Left lung (tissue), 10 donors: ENCODE data around the gene CAPZB. TPM values are rescaled to one million over a fixed set of nuclear protein-coding genes. Genes with fewer than 3 reads are reported as not detected.

Experiments
- ATAC-seq: fragments of 200-7000 bp; cut with Tn5 transposase; one replicate; pipeline ENCODE4 v1.9.1; 2020; ENCODE audit warnings: moderate library complexity
- DNase-seq, 4 donors: peaks; one replicate each; pipeline ENCODE4 v3.0.0-alpha.2; 2013 to 2020
- H3K27ac ChIP-seq, 2 donors: fragments of 200-600 bp; sonication (generic) in 1 of 2; one replicate each; pipeline versions ENCODE4 v1.5.0 to v1.8.0; 2020 to 2021
- H3K27me3 ChIP-seq, 2 donors: fragments of 200-600 bp; sonication (generic) in 1 of 2; one replicate each; pipeline versions ENCODE4 v1.5.0 to v1.8.0; 2020 to 2021
- H3K36me3 ChIP-seq, 2 donors: fragments of 200-600 bp; sonication (generic) in 1 of 2; one replicate each; pipeline versions ENCODE4 v1.5.0 to v1.8.0; 2020 to 2021
- H3K4me1 ChIP-seq, 2 donors: fragments of 200-600 bp; one replicate each; pipeline ENCODE4 v1.8.0; 2021
- H3K4me3 ChIP-seq, 2 donors: fragments of 200-600 bp; sonication (generic) in 1 of 2; one replicate each; pipeline versions ENCODE4 v1.5.0 to v1.8.0; 2020 to 2021; ENCODE audit warnings: mild to moderate bottlenecking in 1 of 2
- H3K9me3 ChIP-seq, 2 donors: fragments of 200-600 bp; sonication (generic) in 1 of 2; one replicate each; pipeline versions ENCODE4 v1.5.0 to v1.8.0; 2020 to 2021
- CTCF ChIP-seq, 2 donors: fragments of 200-600 bp; sonication (generic) in 1 of 2; IDR thresholded peaks; one replicate each; pipeline versions ENCODE4 v1.5.0 to v1.8.0; 2021; ENCODE audit warnings: antibody characterized with exemption in 2 of 2
- intact Hi-C, 2 donors: fragments of 100-400 bp; cut with DNase I; formaldehyde crosslinking; loops; one replicate each; pipeline versions ENCODE4 v1.11.2 to v1.14.2; 2022
- polyA plus RNA-seq, 6 donors: library from polyadenylated mRNA; unstranded; fragments of 120-200 nt; gene quantifications; one replicate each; pipeline ENCODE4 v1.2.1, GENCODE V29; 2013; ENCODE audit not compliant: insufficient read length in 6 of 6
- total RNA-seq, 2 donors: library from RNA; stranded (reverse); fragmentation: NEBNext Ultra II Directional; extraction: Animal tissue kit (Norgen Biotek cat#: 25700); gene quantifications; one replicate each; pipeline ENCODE4 v1.2.1, GENCODE V29; 2021
- donor health status: DM: no; HTN: yes; CAD: no.
- donor health status: DM: no; HTN: no; CAD: no.

CAPZB gene
- total and polyA plus RNA-seq, 8 donors, result 223 to 327 (median 256) TPM

- intact Hi-C loops, result no loop called here
- ATAC-seq, result no peak
- peak overlapping the region in 1 of 2 donors; percentile 79 for H3K27ac ChIP-seq
These were observed 51.7 kb downstream of the CAPZB start for GRCh38 chr1:19433719-19433998.

GRCh38 chr1:19432943-19433718 is 52.2 kb downstream of the CAPZB start:
- ATAC-seq (no peak), DNase-seq (peak in 2 of 4 donors; percentile 79 to 88)
- intact Hi-C loops, result no loop called here
- no peak overlapping the region for H3K4me3 ChIP-seq
- H3K4me1 ChIP-seq, result peaks cover 62 to 91% of the 10 kb centered on the region in 2 donors
- peak overlapping the region in 1 of 2 donors; percentile 79 for H3K27ac ChIP-seq
- H3K9me3 ChIP-seq, result no peaks in the 10 kb centered on the region
- TF ChIP-seq CTCF (IDR thresholded peaks at IDR 0.05), result no peak
- H3K36me3 ChIP-seq, result peaks cover 0 to 5% of the 10 kb centered on the region in 2 donors
- H3K27me3 ChIP-seq, result no peaks in the 10 kb centered on the region

More at GRCh38 chr1:19433719-19433998, 51.7 kb downstream of the CAPZB start:
- Histone ChIP-seq H3K36me3 (peaks cover 0 to 5% of the 10 kb centered on the region in 2 donors), H3K9me3 (no peaks in the 10 kb centered on the region), H3K4me3 (no peak overlapping the region), H3K4me1 (peaks cover 66 to 91% of the 10 kb centered on the region in 2 donors), H3K27me3 (no peaks in the 10 kb centered on the region)
- DNase-seq, result no peak
- no peak for TF ChIP-seq CTCF (IDR thresholded peaks at IDR 0.05)

GRCh38 chr1:19430121-19431068 is 54.9 kb downstream of the CAPZB start:
- DNase-seq (no peak), ATAC-seq (peak; percentile 83)
- intact Hi-C loops, result no loop called here
- Histone ChIP-seq H3K9me3 (no peaks in the 10 kb centered on the region), H3K27ac (peak overlapping the region; percentile 65 to 70), H3K4me1 (peaks cover 46 to 90% of the 10 kb centered on the region in 2 donors), H3K36me3 (peaks cover 0 to 12% of the 10 kb centered on the region in 2 donors), H3K27me3 (no peaks in the 10 kb centered on the region), H3K4me3 (no peak overlapping the region)
- TF ChIP-seq CTCF (IDR thresholded peaks at IDR 0.05), result no peak

- Histone ChIP-seq H3K27ac (peak overlapping the region; percentile 65 to 70), H3K4me3 (no peak overlapping the region), H3K9me3 (no peaks in the 10 kb centered on the region), H3K36me3 (peaks cover 0 to 12% of the 10 kb centered on the region in 2 donors), H3K4me1 (peaks cover 47 to 90% of the 10 kb centered on the region in 2 donors), H3K27me3 (no peaks in the 10 kb centered on the region)
- no peak for TF ChIP-seq CTCF (IDR thresholded peaks at IDR 0.05)
- no peak for DNase-seq
- peak; percentile 42 for ATAC-seq
- intact Hi-C loops, result no loop called here
These were observed 55.7 kb downstream of the CAPZB start for GRCh38 chr1:19429611-19430010.
